Measurements from ENCODE around the gene PPP1R13L.

Gene PPP1R13L

DNA sequence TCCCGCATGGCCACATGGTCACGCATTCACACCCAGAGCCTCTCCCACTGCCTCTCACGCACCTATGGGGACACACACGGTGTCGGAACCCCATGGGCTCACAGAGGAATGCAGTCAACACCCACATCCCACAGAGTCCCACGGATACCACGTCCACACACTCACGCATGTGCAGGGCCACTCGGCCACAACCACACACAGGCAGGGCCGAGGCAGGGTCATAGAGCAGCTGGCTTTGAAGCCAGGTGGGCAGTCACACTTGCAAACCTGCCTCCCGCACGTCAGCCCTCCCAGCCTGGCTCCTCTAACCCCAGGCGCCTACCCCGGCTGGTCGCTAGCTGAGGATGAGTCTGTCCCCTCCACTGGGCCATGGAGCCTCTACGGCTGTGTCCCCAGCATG is 42.6 kb downstream of the PPP1R13L start:
- no peak for DNase-seq (ENCODE audit: low spot score)

DNA sequence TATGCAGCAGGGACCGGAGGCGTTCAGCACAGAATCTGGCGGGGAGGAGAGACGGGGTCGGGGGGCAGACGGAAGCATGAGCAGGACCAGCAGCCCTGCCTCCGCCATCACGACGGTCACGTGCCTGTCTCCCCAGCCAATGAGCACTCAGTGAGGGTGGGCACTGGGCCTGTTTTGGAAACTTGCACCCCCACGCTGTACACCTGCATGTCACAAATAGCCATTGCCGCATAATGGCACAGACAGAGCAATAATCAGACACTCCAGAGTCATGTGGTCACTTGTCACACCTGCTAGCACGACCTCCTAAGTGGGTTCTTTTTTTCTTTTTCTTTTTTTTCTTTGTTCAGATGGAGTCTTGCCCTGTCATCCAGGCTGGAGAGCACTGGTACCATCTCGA is 43.3 kb downstream of the PPP1R13L start:
- DNase-seq (ENCODE audit: low spot score), result no peak

DNA sequence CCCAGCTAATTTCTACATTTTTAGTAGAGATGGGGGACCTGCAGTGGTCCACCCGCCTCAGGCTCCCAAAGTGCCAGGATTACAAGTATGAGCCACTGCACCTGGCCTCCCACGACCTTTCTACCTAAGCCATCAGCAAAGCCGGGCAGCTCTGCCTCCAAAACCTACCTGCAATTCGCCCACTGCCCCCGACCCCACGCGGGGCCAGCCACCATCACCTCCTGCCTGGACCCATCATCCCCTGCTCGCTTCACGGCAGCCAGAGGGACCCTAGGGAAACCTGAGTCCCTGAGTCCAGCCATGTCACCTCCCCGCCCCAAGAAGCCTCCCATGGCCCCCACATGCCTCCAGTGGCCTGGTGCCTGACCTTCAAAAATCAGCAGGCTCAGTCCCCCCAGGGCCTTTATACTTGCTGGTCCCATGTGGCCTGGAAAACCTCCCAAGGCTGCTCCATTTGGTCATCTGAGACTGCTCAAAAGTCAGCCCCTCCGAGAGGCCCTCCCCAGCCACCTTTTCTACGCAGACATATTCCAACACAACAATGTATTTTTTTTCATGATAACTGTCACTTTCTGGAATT is 46.6 kb downstream of the PPP1R13L start:
- DNase-seq (ENCODE audit: low spot score), result no peak

DNA sequence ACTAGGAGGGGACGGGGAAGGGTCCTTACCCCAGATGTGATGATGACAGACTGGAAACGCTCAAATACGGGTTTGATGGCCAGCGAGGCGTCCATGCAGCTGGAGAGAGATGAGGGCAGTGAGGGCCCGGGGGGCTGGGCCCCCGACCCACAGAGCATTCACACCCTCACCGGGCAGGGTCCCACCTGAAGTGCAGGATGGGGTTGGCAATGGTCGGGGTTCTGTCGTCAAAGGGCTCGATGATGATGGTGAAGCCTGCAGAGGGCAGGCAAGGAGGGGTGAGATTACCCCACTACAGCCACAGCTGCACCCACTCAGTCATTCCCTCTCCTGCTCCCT is 47.5 kb downstream of the PPP1R13L start:
- no peak for DNase-seq (ENCODE audit: low spot score)

DNA sequence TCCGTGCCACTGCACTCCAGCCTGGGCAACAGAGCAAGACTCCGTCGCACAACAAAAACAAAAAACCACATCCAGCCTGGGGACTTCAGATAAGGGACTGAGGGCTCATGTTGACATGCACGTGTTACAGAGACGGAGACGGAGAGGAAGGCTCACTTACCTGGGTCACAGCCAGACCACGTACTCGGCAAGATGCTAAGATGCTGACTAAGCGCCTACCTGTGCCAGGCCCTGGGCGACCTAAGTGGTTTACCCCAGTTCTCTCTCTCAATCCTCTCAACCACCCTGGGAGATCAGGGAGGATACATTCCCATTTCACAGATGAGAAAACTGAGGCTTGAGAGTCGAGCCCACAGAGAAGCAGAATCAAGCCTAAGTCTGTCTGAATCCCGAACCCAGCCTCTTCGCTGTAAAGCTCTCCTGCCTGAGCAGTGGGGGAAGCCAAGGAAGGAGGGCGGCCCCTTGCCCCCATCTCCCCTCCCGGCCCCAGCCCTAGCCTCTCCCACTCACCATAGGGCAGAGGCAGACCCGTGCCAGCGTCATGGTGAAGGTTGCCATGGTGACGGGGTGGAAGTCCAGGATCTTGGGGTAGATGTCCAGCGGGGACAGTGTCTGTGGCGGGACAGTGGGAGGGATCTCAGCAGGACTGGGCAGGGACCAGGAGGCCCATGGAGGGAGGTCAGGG is 48.0 kb downstream of the PPP1R13L start:
- DNase-seq (ENCODE audit: low spot score), result no peak

DNA sequence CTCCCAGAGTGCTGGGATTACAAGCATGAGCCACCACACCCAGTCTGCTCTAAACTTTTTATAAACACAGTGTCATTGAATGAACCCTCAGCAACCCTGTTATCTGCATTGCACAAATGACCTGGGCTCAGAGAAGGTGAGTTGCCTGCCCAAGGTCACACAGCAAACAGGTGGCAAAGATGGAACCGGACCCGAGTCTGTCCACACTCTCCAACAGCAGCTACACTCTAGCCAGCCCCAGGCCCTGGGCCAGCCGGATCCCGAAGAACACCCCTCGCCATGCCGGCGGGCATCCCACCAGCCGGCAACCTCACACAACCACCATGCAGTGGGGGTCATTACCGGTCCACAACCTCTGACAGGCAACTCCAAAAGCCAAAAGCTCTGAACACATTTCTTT is 49.0 kb downstream of the PPP1R13L start:
- no peak for DNase-seq (ENCODE audit: low spot score)

DNA sequence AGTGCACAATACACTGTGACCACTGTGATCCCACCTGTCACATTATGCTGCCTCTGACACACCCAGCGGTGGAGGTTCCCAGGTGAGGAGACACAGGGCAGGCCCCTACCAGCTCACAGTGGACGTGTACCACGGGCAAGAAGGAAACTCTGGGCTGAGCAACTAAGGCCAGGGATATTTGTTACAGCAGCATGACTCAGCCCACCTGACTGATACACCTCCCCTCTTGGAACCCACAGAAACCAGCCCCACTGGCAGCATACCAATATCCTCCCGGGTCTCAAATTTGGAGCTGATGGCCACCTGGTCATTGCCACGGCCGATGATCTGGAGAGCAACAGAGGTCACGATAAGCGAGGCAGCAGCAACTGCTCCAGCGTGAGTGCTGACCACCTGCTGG is 49.5 kb downstream of the PPP1R13L start:
- no peak for DNase-seq (ENCODE audit: low spot score)

DNA sequence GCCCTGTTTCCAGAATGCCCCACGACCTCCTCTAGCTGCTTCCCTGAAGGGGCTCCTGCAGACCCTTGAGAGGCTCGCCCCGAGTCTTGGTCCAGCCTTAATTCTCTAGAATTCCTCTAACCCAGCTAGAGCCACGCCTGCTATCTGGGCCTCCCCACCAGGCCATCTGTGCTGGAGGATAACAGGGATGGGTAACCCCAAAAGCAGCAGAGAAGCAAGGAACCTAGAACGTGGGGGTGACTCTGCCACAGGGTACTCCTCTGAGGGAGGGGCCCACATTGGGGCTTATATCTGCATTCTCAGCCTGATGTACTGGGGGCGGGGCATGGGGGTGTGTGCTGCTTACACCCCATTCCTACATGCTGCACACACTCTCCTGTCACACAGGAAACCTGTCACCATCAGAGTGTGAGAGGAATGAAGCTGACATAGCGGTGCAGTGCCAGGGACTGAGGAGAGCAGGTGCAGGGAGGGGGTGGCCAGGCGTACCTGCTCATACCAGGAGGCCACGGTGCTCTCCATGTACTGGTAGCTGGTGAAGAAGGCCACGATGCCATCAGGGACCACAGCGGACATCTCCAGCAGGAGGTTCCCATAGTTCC is 50.5 kb downstream of the PPP1R13L start:
- DNase-seq (ENCODE audit: low spot score), result no peak

DNA sequence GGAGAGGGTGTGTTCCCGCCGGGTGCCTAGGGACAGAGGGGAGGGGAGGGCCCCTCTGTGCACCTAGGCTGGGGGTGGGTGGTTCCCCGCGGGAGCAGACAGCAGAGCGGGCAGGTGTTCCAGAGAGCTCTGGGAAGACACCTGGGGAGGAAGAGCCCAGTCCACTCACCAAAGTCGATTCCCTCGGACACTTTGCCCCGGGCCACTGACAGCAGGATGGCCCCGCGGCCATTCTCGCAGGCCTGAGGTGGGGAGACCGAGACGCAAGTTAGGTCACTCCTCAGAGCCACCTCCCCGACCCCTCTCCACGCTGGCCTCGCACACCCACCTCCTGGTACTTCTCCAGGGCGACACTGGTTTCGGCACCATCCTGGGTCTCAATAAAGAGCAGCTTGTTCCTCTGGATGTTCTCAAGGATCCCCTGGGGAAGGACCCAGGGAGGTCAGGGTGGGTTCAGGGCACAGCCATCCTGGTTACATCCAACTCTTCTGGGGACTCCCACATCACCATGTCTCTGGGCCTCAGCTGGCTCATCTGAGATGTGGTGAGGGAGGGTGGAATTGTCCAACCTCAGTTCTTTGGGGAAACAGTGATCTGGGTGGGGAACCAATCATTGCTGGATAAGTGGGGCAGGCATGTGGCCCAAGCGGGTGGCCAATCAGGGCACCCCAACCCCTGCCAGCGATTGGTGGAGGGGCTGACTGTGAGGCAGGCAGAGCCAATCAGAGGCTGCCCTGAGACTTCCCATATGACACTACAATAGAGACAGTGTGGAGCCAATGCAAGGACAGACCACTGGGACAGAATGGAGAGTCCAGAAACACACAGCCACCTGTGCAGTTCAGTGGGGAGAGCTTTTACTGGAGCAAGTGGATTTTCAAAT is 51.7 kb downstream of the PPP1R13L start:
- no peak for DNase-seq (ENCODE audit: low spot score)

DNA sequence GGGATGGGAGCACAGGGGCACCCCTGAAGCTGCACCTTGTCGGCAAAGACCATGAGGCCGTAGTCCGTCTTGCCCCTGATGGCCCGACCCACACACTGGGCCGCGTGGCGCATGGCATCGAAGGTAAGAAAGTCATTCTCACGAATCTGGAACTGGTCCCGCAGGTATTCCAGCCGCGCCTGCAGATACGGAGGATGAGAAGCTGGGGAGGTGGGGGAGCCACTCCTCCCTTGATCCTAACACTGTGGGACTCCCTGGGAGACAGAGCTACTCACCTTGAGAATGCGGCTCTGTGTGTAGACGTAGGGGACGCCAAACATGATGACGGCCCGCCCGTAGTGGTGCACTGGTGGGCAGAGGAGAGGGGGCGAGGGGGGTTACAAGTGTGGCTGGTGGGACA is 52.4 kb downstream of the PPP1R13L start:
- no peak for DNase-seq (ENCODE audit: low spot score)

DNA sequence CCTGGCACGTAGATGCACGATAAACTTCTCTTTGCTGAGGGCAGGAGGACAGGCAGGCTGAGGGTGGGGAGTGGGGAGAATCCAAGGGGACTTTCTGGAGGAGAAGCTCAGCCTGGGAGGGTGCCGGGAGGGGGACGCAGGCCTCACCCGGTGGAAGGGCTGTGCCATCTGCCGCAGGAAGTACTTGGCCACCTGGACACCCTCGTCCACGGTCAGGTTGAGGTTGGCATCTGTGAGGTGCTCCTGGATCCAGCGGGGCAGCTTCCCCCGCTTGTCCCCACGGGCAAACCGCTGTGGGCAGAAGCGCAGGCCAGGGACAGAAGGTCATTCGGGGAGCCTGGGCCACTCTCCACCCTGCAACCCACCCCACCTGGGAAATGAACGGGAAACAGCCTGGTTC is 52.8 kb downstream of the PPP1R13L start:
- no peak for DNase-seq (ENCODE audit: low spot score)

DNA sequence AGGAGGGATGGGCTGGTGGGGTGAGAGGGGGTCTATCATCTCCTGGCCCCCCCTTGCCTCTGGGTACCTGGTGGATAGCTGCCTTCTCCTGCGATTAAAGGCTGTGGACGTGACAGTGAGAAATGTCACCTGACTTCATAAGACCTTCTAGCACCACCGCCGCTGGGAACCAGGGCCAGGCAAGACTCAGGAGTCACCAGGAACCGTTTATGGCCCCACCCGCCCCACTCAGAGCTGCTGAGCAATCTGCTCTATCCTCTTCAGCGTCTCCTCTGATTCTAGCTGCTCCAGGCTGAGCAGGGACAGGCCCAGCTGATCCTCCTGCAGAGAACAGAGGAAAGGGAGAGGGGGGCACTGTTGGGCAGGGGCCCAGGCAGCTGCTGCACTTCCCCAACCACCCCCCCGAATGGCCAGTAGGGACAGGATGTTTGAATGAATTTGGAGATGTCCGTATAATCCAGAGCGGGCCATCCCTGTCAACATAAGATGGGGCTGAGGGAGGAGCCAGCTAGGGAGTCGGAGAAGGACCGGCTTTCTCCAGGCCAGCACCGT is 53.4 kb downstream of the PPP1R13L start:
- no peak for DNase-seq (ENCODE audit: low spot score)

DNA sequence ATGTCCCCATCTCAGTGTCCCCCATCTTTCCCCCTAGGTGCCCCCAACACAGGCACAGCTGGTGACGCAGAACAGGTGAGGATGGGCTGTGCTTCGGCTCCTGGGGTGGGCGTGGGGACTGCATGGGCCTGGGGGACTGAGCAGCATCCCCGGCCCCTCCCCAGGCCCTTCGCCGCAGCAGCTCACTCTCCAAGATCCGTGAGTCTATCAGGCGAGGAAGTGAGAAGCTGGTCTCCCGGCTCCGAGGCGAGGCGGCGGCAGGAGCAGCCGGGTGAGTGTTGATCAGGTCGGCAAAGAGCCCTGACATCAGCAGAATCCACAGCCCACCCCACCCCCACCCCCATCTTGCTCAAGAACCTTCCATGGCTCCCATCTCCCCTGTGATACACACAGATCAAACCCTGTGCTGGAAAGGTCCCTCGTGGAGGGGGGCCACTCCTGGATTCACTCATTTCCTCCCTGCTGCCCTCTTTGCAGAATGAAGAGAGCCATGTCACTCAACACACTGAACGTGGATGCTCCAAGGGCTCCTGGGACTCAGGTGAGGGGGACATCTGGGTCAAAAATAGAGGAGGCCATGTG is 54.3 kb downstream of the PPP1R13L start:
- DNase-seq (ENCODE audit: low spot score), result no peak

DNA sequence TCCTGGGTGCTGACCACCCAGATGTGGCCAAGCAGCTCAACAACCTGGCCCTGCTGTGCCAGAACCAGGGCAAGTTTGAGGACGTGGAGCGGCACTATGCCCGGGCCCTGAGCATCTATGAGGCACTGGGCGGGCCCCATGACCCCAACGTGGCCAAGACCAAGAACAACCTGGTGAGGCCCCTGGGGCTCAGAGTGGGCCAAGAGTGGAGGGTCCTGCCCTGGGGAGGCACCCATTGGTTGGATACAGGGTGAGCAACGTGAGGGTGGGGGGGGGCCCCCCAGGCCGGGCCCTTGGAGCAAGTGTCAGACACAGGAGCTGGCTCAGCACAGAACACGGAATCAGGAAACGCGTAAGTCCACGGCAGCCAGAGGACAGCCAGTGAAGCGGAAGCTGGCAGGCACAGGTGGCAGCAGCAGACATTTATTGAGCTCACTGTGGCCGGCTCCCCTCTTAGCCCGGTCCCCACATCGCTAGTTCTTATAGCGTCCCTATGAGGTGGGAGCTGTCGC is 55.4 kb downstream of the PPP1R13L start:
- DNase-seq (ENCODE audit: low spot score), result no peak

DNA sequence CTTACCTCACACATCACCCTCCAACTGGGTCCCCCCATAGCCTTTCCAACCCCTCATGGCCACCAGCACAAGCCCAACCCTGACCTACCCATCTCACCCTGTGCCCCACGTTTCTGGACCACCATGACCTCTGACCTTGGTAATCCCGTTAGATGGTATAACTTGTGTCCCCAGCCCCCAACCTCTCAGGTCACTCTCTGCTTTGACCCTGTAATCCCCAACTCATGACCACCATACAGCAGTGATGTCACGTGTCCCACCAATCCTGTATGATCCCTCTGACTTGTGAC is 55.8 kb downstream of the PPP1R13L start:
- no peak for DNase-seq (ENCODE audit: low spot score)

DNA sequence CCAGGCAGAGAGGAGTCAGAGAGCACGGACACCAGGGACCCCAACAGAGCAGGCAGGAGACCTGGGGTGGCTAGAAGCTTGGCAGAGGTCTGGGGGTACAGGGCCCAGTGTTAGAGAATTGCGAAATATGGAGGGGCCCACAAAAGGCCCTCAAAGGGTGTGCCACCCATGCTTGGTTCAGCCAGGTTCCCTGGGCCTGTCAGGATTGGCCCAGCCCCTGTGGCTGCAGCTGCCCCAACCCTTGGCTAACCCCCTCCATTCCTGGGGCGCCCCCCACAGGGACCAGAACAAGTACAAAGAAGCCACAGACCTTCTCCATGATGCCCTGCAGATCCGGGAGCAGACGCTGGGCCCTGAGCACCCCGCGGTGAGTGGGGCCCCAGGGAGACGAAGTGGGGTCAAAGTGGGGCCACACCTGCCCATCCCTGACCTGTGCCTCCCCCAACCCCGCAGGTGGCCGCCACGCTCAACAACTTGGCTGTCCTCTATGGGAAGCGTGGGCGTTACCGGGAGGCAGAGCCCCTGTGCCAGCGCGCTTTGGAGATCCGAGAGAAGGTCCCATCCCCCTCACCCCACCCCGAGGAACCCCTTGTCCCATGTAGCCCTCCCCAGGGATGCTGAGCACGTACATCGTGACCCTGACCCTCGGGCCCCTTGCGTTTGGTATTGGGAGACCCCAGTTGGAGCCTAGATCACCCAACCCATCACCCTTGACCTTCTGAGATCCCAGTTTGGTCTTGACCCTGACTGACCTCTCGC is 56.3 kb downstream of the PPP1R13L start:
- no peak for DNase-seq (ENCODE audit: low spot score)

DNA sequence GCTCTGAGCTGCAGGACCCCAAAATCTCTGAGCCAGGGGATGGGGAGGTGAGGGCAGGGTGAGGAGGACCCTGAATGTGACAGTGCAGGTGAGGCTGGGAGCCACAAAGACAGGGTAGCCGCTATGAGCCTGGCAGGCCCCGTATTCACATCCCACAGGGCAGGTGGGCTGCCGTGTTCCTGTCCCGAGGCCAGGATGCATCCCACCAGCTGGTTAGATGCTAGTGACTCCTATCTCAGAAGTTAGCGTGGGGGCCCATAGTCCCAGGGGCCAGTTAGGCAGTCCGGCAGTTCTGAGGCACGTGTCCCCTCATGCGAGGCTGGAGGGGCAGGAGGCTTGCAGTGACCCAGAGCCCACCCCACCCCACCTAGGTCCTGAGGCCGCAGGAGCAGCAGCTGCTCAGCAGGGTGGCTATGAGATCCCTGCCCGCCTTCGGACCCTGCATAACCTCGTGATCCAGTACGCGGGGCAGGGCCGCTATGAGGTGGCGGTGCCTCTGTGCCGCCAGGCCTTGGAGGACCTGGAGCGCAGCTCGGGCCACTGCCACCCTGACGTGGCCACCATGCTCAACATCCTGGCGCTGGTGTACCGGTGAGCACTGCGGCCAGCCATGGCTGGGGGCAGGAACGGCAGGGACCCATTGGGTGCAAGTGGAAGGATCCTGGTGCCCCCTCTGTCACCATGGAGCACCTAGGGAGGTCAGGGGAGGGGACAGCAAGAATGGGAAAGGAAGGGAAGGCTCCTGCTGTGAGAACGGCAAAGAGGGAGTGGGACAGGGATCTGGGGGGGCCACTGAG is 57.1 kb downstream of the PPP1R13L start:
- no peak for DNase-seq (ENCODE audit: low spot score)

DNA sequence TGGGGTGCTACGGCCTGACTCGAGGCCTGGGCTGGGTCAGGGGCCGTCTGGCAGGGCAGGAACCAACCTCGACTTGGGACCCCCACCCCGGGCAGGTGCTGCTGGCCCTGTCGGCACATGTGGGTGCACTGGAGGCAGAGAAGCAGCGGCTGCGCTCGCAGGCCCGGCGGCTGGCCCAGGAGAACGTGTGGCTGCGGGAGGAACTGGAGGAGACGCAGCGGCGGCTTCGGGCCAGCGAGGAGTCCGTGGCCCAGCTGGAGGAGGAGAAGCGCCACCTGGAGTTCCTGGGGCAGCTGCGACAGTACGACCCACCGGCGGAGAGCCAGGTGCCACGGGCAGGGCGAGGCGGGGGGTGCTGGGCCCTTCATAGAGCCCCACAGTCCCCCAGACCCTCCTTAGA is 58.4 kb downstream of the PPP1R13L start:
- no peak for DNase-seq (ENCODE audit: low spot score)

DNA sequence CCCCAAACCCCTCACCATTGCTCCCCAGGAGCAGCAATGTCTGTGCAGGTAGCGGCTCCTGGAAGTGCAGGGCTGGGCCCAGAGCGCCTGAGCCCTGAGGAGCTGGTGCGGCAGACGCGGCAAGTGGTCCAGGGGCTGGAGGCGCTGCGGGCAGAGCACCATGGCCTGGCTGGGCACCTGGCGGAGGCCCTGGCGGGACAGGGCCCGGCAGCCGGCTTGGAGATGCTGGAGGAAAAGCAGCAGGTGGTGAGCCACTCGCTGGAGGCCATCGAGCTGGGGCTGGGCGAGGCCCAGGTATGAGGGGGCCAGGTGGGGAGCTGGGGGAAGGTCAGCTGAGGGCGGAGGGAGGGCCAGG is 59.4 kb downstream of the PPP1R13L start:
- DNase-seq (ENCODE audit: low spot score), result no peak

DNA sequence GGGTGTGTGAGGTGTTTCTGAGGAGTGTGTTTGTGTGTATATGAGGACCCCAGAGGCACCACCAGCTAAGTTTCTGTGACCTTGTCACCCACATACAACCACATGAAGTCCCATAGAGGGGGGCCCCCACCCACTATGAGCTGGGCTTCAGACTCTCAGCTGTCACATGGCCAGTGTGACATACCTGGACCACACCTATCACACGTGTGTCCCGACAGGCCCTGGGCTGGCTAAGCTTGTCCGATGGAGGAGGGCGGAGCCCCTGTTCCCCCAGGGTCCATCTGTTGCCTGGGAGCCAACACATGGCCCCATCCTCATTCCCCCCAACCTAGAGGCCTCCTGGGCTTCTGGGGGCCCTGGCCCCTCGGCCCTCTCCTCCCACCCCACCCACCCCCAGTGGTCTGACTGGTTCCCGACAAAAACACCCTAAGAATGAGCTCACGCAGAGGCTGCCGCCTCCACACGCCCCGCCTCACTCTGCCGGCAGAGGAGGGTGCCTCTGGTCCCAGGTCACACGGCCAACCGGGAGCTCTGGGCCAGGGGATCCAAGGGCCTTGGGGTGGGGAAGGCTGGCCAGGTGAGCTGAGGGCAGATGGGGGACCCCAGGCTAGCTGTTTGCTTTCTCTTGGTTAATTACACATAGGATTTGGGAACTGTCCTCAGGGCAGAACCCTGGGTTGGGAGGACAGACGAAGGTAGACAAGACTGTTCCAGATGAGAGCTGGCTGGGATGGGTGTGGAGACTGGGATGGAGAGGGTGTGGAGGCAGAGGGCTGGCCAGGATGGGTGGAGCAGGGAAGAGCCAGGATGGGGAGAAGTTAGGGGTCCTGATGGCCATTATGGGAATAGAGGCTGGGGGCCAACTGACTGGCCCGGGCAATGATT is 60.0 kb downstream of the PPP1R13L start:
- DNase-seq (ENCODE audit: low spot score), result no peak

Data from hepatic stellate cell (primary cell).